Erythroblast (primary cell): Measurements from ENCODE around the gene ARHGEF6.

Experiments used
- DNase-seq, 2 experiments: peaks; one replicate each; lab custom pipeline; 2025; lab: John Stamatoyannopoulos, UW
- GATA1 ChIP-seq: IDR thresholded peaks from 2 replicates; pipeline ENCODE4 v1.6.1; 2011; ENCODE audit warnings: low read depth, mild to moderate bottlenecking, control low read depth, low read length, moderate library complexity
- POLR2A ChIP-seq: IDR thresholded peaks from 2 replicates; pipeline ENCODE4 v1.6.1; 2011; ENCODE audit warnings: mild to moderate bottlenecking, low read length

The ARHGEF6 gene

DNA sequence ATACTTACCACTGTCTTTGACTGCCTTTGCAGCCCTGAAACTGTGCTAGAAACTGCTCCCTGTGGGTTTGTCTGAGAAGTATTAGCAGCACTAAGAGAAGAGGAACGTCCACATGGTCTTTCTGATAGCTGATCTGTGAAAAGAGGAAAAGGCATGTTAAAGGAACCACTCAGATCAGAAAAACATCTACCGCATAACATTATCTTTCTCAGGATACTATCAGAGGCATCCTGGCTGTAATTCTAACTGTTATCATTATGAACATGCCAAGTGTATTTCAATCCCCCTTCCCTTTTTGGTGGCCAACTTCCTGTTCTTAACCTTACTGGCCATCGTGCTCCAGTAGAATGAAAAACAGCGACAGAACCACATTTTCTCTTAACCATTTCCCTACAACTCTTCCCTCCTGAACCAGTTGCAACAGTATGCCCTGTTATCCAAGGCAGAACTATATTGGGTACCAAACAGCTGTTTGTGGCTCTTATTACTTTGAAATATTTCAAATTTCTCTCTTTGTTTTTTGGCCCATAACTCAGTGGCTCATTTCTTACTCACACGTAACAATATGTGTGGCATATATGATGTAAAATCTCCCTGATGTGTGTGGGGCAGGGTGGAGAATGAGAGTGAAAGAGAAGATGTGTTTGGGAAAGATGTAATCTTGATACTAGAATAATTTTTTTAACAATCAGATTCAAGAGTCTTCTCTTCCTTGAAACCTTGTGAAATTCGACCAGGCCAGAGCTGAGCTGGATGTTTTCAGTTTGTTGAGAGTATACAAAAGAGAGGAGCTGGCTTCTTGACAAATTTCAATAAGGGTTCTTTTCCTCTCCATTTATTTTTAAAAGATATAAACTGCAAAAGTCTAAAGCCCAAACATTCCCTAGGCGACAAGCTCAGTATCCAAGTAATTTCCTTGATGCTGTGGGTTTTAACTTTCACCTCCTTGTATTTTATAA, 35.2 kb downstream of the ARHGEF6 start:
- peak in 1 of 2 experiments; percentile 50 for DNase-seq
- TF ChIP-seq POLR2A: no peak
- TF ChIP-seq GATA1: no peak

- TF ChIP-seq POLR2A (no peak), GATA1 (no peak)
- DNase-seq: no peak
These were observed 37.9 kb downstream of the ARHGEF6 start for GRCh38 chrX:136742721-136743379.

DNA sequence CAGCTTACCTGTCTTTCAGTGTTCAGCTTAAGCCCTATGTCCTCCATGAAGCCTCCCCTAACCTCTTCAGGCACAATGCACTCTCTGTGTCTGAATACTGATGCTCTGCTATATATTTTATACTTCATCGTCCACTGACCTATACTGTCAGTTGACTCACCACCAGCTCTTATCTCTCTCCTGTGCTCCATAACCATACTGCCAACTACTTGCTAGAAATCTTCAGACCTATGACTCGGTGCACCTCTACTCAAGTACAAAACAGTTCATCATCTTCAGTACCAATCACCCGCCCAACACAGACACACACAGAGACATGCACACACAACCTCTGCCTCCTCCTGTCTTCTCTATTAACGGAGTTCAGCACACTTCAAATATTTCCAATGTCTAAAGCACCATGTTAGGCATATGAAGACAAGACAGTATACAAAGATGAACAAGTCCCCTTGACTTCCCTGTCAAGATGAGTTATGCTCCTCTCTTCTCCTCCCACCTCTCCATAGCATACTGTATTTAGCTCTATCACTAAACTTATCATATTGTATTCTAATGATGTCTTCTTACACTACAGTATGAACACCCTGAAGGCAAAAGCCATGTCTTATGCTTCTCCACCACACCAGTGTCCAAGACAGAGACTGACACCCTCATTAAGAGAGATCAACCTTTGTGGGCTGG, 42.5 kb downstream of the ARHGEF6 start:
- DNase-seq: no peak
- TF ChIP-seq POLR2A (no peak), GATA1 (no peak)

- no peak for TF ChIP-seq GATA1
- no peak for TF ChIP-seq POLR2A
These were observed 44.0 kb downstream of the ARHGEF6 start for GRCh38 chrX:136736690-136737089.

GRCh38 chrX:136735601-136736000, 45.1 kb downstream of the ARHGEF6 start:
- DNase-seq: no peak
- no peak for TF ChIP-seq GATA1
- no peak for TF ChIP-seq POLR2A

More at GRCh38 chrX:136736690-136737089, 44.0 kb downstream of the ARHGEF6 start:
- no peak for DNase-seq

DNA sequence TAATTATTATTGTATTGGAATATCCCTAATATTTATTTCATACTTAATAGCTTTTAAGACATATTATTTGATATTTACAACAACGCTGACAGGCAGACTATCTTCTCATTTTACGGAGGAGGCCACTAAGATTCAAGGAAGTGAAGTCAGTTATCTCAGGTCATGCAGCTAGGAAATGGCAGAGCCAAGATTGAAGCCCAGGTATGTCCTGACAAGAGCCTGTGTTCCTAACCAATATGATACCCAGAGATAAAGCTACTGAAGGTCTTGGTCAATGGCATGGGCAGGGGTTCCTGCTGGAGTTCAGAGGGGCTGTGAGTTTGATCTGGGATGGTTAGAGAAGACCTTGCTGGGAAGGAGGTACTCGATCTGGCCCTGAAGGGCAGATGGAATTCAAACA, 47.1 kb downstream of the ARHGEF6 start:
- no peak for DNase-seq
- TF ChIP-seq GATA1: no peak
- TF ChIP-seq POLR2A: no peak

DNA sequence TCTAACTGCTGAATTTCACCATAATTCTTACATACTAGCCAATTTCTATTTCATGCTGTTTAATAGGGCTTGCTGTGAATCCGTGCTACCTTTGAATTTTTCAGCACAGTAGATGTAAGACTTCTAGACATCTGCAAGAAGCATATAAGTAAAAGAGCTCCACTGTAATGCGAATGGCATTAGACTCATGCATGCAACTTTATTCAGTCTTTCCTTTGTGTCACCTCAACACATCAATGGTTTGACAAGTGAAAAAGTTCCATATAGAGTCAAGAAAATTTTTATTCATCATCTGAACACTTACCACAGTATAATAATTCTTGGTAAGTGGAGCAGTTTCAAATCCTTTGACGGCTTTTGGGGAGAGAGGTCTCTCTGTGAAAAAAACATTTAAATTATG, 48.9 kb downstream of the ARHGEF6 start:
- TF ChIP-seq GATA1: no peak
- no peak for TF ChIP-seq POLR2A
- no peak for DNase-seq

- TF ChIP-seq POLR2A (no peak), GATA1 (no peak)
- no peak for DNase-seq
These were observed 49.4 kb downstream of the ARHGEF6 start for GRCh38 chrX:136731207-136731782.

DNA sequence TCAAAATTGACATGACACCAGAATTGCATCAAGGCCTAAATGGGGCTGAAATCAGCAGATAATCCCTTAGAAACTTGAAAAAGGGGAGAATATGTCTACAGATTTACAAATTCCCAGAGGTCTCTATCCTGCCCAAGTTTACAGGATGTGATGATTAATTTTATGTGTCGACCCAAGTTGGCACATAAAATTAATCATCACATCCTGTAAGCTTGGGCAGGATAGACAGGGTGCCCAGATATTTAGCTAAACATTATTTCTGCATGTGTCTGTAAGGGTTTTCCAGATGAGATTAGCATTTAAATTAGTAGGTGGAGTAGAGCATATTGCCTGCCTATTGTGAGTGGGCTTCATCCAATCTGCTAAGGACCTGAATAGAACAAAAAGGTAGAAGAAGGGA, 52.3 kb downstream of the ARHGEF6 start:
- DNase-seq: no peak
- TF ChIP-seq POLR2A: no peak

DNA sequence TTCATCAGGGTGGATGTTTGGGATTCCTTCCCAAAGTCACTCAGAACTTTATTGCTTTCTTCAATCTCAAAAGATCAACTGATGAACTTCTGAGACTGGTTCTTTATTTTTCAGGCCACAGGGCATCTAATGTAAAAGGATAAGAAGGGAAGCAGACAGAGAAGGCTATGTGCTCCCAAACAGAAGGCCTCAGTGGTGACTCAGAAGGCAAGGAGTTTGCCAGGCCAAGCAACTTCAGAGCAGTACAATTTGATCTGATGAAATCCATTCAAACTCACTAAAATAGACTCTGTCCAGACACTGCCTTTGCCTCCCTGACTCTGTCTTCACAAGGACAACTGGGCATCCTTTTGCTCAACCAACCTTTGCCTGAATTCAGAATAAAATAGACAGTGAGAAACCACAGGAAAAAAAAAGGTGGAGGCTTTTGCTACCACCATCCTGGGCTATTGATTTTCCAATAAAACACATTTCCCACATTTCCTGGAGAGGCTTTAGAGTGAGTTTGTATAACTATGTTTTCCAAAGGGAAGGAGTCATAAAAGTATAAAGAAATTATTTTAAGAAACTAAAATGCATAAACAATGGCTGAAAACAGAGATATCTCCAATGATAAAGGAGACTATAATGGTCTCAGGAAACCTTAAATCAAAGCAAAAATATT, 55.2 kb downstream of the ARHGEF6 start:
- no peak for DNase-seq
- TF ChIP-seq POLR2A (no peak), GATA1 (no peak)

GRCh38 chrX:136718091-136718490, 62.6 kb downstream of the ARHGEF6 start:
- DNase-seq: no peak
- no peak for TF ChIP-seq POLR2A
- no peak for TF ChIP-seq GATA1

DNA sequence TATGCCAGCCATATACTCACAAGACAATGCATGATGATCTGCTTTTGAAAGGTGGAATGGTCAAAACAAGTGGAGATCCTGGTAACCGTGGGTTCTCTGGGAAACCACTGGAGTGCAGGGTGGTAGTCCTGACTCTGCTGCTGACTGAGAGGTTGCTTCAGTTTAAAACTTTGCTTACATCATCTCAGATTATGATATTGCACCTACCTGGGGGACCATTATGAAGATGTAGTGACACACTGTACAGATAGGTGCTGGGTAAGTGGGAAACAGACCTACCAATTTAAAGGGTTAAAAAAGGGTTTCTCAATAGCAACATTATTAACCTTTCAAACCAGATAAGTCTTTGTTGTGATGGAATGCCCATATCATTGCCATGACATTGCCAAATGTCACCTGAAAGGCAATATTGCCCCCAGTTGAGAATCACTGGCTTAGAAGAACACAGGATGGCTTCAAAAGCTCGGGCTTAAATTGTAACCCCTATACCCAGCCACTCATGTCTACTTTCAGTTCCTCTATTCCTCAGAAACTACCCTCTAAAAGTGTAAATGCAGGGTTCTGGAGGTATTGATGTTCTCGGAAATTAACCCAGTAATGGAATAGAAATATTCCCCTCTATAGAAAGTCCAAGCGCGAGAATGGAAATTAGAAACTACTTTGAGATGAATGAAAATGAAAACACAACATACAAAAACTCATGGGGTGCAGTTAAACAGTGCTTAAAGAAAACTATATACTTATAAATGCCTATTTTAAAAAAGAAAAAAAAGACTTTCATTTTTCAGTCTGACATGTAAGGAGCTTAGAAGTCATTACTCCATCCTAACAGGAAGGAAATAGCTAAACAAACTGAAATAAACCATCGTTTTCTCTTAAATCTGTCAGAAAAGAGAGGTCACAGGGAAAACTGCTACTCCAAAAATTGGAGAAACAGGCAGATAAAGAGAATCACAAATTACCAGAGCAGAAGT, 65.8 kb downstream of the ARHGEF6 start:
- no peak for TF ChIP-seq POLR2A
- TF ChIP-seq GATA1: no peak
- DNase-seq: no peak
